Liver (tissue), 9 donors: Measurements from ENCODE around the gene NME1. TPM values are rescaled to one million over a fixed set of nuclear protein-coding genes. Genes with fewer than 3 reads are reported as not detected.

Experiments
- DNase-seq: peaks from one replicate; pipeline ENCODE4 v3.0.0-alpha.2; 2017; ENCODE audit warnings: low spot score
- H3K27ac ChIP-seq, 2 donors: one replicate each; pipeline ENCODE4 v1.7.0; 2013; ENCODE audit warnings: inconsistent platforms in 2 of 2, low read length in 2 of 2, control low read depth in 1 of 2, low read depth in 1 of 2, mild to moderate bottlenecking in 1 of 2
- H3K27me3 ChIP-seq, 4 donors: one replicate each; pipeline versions ENCODE4 v1.6.1 to v1.7.0; 2013; ENCODE audit warnings: low read length in 3 of 4, inconsistent platforms in 1 of 4, mild to moderate bottlenecking in 1 of 4, moderate library complexity in 1 of 4; ENCODE audit not compliant: control insufficient read depth in 4 of 4, insufficient read depth in 4 of 4
- H3K36me3 ChIP-seq, 4 donors: one replicate each; pipeline versions ENCODE4 v1.6.1 to v1.7.0; 2013; ENCODE audit warnings: low read length in 3 of 4, mild to moderate bottlenecking in 3 of 4, low read depth in 1 of 4, moderate library complexity in 1 of 4; ENCODE audit not compliant: control insufficient read depth in 4 of 4, insufficient read depth in 3 of 4
- H3K4me1 ChIP-seq, 4 donors: one replicate each; pipeline versions ENCODE4 v1.6.1 to v1.7.0; 2013; ENCODE audit warnings: low read length in 3 of 4, mild to moderate bottlenecking in 3 of 4, moderate library complexity in 1 of 4; ENCODE audit not compliant: control insufficient read depth in 4 of 4, insufficient read depth in 4 of 4
- H3K4me3 ChIP-seq, 3 donors: one replicate each; pipeline versions ENCODE4 v1.6.1 to v1.7.0; 2013; ENCODE audit warnings: low read length in 3 of 3, control low read depth in 1 of 3, low read depth in 1 of 3, mild to moderate bottlenecking in 1 of 3
- H3K9ac ChIP-seq, 2 donors: one replicate each; pipeline ENCODE4 v1.7.0; 2013; ENCODE audit warnings: low read length in 2 of 2, mild to moderate bottlenecking in 2 of 2, moderate library complexity in 2 of 2, control low read depth in 1 of 2, low read depth in 1 of 2
- H3K9me3 ChIP-seq, 4 donors: one replicate each; pipeline versions ENCODE4 v1.6.1 to v1.7.0; 2013; ENCODE audit warnings: low read length in 3 of 4; ENCODE audit not compliant: control insufficient read depth in 4 of 4
- EGR1 ChIP-seq, 2 donors: IDR thresholded peaks; 2 replicates each; pipeline ENCODE4 v1.6.1; 2016 to 2018; ENCODE audit warnings: antibody characterized with exemption in 2 of 2, low read depth in 2 of 2
- FOXA1 ChIP-seq: IDR thresholded peaks from 2 replicates; pipeline ENCODE4 v1.6.1; 2016; ENCODE audit warnings: antibody characterized with exemption
- FOXA2 ChIP-seq: IDR thresholded peaks from 2 replicates; pipeline ENCODE4 v1.6.1; 2016; ENCODE audit warnings: antibody characterized with exemption
- GABPA ChIP-seq, 2 donors: IDR thresholded peaks in 1 of 2; conservative IDR thresholded peaks in 1 of 2; 2 replicates each; pipeline ENCODE4 v1.6.1; 2016; ENCODE audit warnings: antibody characterized with exemption in 2 of 2, mild to moderate bottlenecking in 1 of 2, moderate library complexity in 1 of 2
- HNF4A ChIP-seq, 2 donors: conservative IDR thresholded peaks; 2 replicates each; pipeline ENCODE4 v1.6.1; 2016; ENCODE audit warnings: antibody characterized with exemption in 2 of 2, mild to moderate bottlenecking in 2 of 2
- HNF4G ChIP-seq: IDR thresholded peaks from 2 replicates; pipeline ENCODE4 v1.6.1; 2016; ENCODE audit warnings: antibody characterized with exemption
- JUND ChIP-seq, 2 donors: IDR thresholded peaks; 2 replicates each; pipeline ENCODE4 v1.6.1; 2016; ENCODE audit warnings: antibody characterized with exemption in 2 of 2
- NR2F2 ChIP-seq: IDR thresholded peaks from 2 replicates; pipeline ENCODE4 v1.6.1; 2016; ENCODE audit warnings: antibody characterized with exemption
- RAD21 ChIP-seq, 2 donors: IDR thresholded peaks; 2 replicates each; pipeline ENCODE4 v1.6.1; 2016; ENCODE audit warnings: antibody characterized with exemption in 2 of 2, mild to moderate bottlenecking in 2 of 2
- RXRA ChIP-seq, 2 donors: IDR thresholded peaks; 2 replicates each; pipeline ENCODE4 v1.6.1; 2017 to 2018; ENCODE audit warnings: antibody characterized with exemption in 2 of 2, mild to moderate bottlenecking in 1 of 2
- SP1 ChIP-seq: IDR thresholded peaks from 2 replicates; pipeline ENCODE4 v1.6.1; 2018; ENCODE audit warnings: antibody characterized with exemption, mild to moderate bottlenecking
- TAF1 ChIP-seq: conservative IDR thresholded peaks from 2 replicates; pipeline ENCODE4 v1.6.1; 2016; ENCODE audit warnings: antibody characterized with exemption, mild to moderate bottlenecking
- YY1 ChIP-seq: IDR thresholded peaks from 2 replicates; pipeline ENCODE4 v1.6.1; 2016; ENCODE audit warnings: antibody characterized with exemption, mild to moderate bottlenecking
- WGBS: extraction: QIAGEN DNeasy Blood & Tissue Kit; methylation state at CpG from one replicate; pipeline ENCODE4 v1.1.7; 2013; 5-methylcytosine and 5-hydroxymethylcytosine counted together
- polyA plus RNA-seq, 2 donors: library from polyadenylated mRNA; stranded (reverse) in 1 of 2; unstranded in 1 of 2; fragments of 200-250 nt in 1 of 2; fragments of >200 nt in 1 of 2; fragmentation: Nextera tagmentation in 1 of 2; extraction: Ambion mirVana in 1 of 2; gene quantifications; one replicate each; pipeline versions ENCODE4 v1.2.1 to v1.2.3, GENCODE V29; 2013 to 2015
- total RNA-seq, 2 donors: library from RNA; depleted of rRNA; stranded (reverse); fragments of >200 nt; gene quantifications; one replicate each; pipeline ENCODE4 v1.2.3, GENCODE V29; 2014
- TF ChIP-seq, protein P1 (sequence below): IDR thresholded peaks from 2 replicates; pipeline ENCODE4 v1.6.1; 2016; ENCODE audit warnings: antibody characterized with exemption, mild to moderate bottlenecking
- TF ChIP-seq, protein P2 (sequence below): IDR thresholded peaks from 2 replicates; pipeline ENCODE4 v1.6.1; 2016; ENCODE audit warnings: antibody characterized with exemption
- TF ChIP-seq, protein P3 (sequence below): IDR thresholded peaks from 2 replicates; pipeline ENCODE4 v1.6.1; 2016; ENCODE audit warnings: antibody characterized with exemption
- TF ChIP-seq, protein P4 (sequence below): IDR thresholded peaks from 2 replicates; pipeline ENCODE4 v1.6.1; 2016; ENCODE audit warnings: antibody characterized with exemption
- TF ChIP-seq, protein P5 (sequence below): fragments of 150-350 bp; IDR thresholded peaks from 2 replicates; pipeline ENCODE4 v1.5.1; 2017; ENCODE audit warnings: improper control_type of control experiment, low read depth, low read length; ENCODE audit not compliant: missing input control
- donor health status: healthy.
- donor health status: healthy.
- donor health status: healthy.
- donor health status: healthy.
- donor health status: healthy.

NME1 gene
- total and polyA plus RNA-seq, 4 donors: 26.7 to 97.3 (median 57.4) TPM

DNA sequence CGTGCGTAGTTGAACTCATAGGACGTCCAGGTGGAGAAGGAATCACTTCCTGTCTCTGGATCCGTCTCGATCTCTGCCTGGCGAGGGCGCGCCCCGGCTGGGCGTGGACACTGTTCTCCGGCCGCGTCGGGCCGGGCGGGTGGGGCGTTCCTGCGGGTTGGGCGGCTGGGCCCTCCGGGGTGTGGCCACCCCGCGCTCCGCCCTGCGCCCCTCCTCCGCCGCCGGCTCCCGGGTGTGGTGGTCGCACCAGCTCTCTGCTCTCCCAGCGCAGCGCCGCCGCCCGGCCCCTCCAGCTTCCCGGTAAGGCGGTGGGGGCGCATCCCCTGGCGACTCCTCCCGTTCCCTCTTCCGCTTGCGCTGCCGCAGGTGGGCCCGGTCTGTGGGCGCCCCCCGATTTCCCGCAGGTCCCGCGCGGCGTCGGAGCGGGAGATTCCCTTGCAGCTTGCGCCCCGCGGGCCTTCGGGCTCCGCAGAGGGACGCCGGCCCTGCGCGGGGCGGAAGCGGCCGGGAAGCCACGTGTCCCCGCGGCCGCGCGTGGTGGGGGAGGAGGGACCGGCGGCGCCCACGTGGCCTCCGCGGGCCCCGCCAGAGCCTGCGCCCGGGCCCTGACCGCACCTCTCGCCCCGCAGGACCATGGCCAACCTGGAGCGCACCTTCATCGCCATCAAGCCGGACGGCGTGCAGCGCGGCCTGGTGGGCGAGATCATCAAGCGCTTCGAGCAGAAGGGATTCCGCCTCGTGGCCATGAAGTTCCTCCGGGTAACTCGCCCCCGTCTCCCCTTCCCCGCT lies 13.0 kb downstream of the NME1 start, which contains the start of gene NME2 (continued):
- TF ChIP-seq, protein P1, sequence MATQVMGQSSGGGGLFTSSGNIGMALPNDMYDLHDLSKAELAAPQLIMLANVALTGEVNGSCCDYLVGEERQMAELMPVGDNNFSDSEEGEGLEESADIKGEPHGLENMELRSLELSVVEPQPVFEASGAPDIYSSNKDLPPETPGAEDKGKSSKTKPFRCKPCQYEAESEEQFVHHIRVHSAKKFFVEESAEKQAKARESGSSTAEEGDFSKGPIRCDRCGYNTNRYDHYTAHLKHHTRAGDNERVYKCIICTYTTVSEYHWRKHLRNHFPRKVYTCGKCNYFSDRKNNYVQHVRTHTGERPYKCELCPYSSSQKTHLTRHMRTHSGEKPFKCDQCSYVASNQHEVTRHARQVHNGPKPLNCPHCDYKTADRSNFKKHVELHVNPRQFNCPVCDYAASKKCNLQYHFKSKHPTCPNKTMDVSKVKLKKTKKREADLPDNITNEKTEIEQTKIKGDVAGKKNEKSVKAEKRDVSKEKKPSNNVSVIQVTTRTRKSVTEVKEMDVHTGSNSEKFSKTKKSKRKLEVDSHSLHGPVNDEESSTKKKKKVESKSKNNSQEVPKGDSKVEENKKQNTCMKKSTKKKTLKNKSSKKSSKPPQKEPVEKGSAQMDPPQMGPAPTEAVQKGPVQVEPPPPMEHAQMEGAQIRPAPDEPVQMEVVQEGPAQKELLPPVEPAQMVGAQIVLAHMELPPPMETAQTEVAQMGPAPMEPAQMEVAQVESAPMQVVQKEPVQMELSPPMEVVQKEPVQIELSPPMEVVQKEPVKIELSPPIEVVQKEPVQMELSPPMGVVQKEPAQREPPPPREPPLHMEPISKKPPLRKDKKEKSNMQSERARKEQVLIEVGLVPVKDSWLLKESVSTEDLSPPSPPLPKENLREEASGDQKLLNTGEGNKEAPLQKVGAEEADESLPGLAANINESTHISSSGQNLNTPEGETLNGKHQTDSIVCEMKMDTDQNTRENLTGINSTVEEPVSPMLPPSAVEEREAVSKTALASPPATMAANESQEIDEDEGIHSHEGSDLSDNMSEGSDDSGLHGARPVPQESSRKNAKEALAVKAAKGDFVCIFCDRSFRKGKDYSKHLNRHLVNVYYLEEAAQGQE: peak; percentile 50
- TF ChIP-seq, protein P2, sequence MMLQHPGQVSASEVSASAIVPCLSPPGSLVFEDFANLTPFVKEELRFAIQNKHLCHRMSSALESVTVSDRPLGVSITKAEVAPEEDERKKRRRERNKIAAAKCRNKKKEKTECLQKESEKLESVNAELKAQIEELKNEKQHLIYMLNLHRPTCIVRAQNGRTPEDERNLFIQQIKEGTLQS: no peak
- no peak for TF ChIP-seq FOXA2
- TF ChIP-seq RXRA (IDR thresholded peaks at IDR 0.05): no peak
- TF ChIP-seq, protein P3, sequence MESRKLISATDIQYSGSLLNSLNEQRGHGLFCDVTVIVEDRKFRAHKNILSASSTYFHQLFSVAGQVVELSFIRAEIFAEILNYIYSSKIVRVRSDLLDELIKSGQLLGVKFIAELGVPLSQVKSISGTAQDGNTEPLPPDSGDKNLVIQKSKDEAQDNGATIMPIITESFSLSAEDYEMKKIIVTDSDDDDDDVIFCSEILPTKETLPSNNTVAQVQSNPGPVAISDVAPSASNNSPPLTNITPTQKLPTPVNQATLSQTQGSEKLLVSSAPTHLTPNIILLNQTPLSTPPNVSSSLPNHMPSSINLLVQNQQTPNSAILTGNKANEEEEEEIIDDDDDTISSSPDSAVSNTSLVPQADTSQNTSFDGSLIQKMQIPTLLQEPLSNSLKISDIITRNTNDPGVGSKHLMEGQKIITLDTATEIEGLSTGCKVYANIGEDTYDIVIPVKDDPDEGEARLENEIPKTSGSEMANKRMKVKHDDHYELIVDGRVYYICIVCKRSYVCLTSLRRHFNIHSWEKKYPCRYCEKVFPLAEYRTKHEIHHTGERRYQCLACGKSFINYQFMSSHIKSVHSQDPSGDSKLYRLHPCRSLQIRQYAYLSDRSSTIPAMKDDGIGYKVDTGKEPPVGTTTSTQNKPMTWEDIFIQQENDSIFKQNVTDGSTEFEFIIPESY: no peak

DNA sequence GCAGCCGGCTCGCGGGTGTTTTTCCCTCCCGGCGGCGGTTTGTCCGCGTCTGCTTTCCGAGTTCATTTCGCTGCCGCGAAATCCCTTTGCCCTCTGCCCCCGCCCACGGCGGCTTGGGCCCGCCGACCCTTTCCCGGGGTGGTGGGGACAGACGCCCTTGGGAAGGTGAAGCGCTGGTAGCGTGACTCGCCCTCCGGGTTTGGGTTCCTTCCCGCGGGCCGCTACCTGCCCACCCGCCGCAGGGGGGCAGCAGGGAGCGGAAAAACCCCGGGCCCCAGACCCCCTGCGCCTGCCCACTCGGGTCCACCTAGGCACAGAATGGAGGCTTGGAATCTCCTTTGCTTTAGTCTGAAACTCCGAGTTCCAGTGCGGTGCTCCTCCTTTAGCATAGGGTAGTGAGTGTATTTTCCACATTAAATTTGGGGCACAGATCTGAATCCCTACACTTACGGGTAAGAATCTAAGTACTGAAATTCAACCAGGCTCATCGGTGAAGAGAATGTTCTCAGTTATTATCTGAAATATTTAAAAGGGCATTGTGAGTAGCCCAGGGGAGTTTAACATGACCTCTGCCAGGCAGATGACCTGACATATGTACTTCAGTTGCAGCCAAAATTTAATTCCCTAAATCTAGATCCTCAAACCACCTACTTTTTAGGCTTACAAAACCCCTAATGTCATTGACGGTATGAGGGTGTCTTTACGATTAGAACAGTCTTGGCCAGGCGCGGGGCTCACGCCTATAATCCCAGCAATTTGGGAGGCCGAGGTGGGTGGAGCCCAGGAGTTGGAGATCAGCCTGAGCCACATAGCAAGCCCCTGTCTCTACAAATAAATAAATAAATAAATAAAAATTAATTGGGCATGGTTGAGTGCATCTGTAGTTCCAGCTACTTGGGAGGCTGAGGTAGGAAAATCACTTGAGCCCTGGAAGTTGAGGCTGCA lies 13.9 kb downstream of the NME1 start:
- peak overlapping the region; percentile 85 to 92 for H3K27ac ChIP-seq
- 15% methylated on average over 42 of the region's 42 CpGs for WGBS
- H3K36me3 ChIP-seq: peaks cover 7 to 25% (median 18%) of the 10 kb centered on the region in 4 donors
- peak; percentile 71 for DNase-seq
- TF ChIP-seq NR2F2: no peak
- no peak for TF ChIP-seq HNF4A (conservative IDR thresholded peaks at IDR 0.05)
- no peak for TF ChIP-seq GABPA (IDR thresholded peaks at IDR 0.05 in 1 of 2, conservative IDR thresholded peaks at IDR 0.05 in 1 of 2)
- TF ChIP-seq FOXA1: no peak
- no peak for TF ChIP-seq JUND (IDR thresholded peaks at IDR 0.05)
- TF ChIP-seq, protein P1: no peak
- TF ChIP-seq SP1: no peak
- no peak for TF ChIP-seq FOXA2
- TF ChIP-seq HNF4G: no peak
- no peak for TF ChIP-seq EGR1 (IDR thresholded peaks at IDR 0.05; ENCODE audit: low read depth in 2 of 2)
- peak; percentile 56 to 66 for TF ChIP-seq RAD21 (IDR thresholded peaks at IDR 0.05)
- TF ChIP-seq, protein P3: no peak
- TF ChIP-seq, protein P4, sequence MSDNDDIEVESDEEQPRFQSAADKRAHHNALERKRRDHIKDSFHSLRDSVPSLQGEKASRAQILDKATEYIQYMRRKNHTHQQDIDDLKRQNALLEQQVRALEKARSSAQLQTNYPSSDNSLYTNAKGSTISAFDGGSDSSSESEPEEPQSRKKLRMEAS: no peak
- TF ChIP-seq, protein P5, sequence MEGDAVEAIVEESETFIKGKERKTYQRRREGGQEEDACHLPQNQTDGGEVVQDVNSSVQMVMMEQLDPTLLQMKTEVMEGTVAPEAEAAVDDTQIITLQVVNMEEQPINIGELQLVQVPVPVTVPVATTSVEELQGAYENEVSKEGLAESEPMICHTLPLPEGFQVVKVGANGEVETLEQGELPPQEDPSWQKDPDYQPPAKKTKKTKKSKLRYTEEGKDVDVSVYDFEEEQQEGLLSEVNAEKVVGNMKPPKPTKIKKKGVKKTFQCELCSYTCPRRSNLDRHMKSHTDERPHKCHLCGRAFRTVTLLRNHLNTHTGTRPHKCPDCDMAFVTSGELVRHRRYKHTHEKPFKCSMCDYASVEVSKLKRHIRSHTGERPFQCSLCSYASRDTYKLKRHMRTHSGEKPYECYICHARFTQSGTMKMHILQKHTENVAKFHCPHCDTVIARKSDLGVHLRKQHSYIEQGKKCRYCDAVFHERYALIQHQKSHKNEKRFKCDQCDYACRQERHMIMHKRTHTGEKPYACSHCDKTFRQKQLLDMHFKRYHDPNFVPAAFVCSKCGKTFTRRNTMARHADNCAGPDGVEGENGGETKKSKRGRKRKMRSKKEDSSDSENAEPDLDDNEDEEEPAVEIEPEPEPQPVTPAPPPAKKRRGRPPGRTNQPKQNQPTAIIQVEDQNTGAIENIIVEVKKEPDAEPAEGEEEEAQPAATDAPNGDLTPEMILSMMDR: peak; percentile 57
- TF ChIP-seq RXRA (IDR thresholded peaks at IDR 0.05): no peak
- TF ChIP-seq TAF1: no peak
- TF ChIP-seq YY1: no peak
- H3K4me3 ChIP-seq: peak overlapping the region; percentile 70 to 95 (median 94)
- peak overlapping the region in 1 of 2 donors; percentile 64 for H3K9ac ChIP-seq
- no peaks in the 10 kb centered on the region for H3K27me3 ChIP-seq
- no peaks in the 10 kb centered on the region for H3K9me3 ChIP-seq
- H3K4me1 ChIP-seq: peaks cover 3 to 15% (median 8%) of the 10 kb centered on the region in 4 donors
